MG63 (cell line): ENCODE results near the gene ORC3. TPM values are rescaled to one million over a fixed set of nuclear protein-coding genes. Genes with fewer than 3 reads are reported as not detected.

Experiments used
- total RNA-seq: library from RNA; depleted of rRNA; stranded (reverse); fragments of >200 nt; shearing (Covaris generic); gene quantifications from 2 replicates; pipeline ENCODE4 v1.2.3, GENCODE V29; 2014; ENCODE audit warnings: low replicate concordance; rRNA removed

Gene ORC3
- total RNA-seq, 1 experiment from 2014 or later, result 35.4 TPM

Other genes with a start within 250 kb of the ORC3 start
- gene C6orf163, start 245.3 kb upstream of the ORC3 start, total RNA-seq, result not detected in 2 replicates
- gene CFAP206, start 182.2 kb upstream of the ORC3 start, total RNA-seq, result not detected in 2 replicates
- 10.6 and 14.2 TPM in 2 replicates for gene SLC35A1, start 117.2 kb upstream of the ORC3 start, total RNA-seq
- gene RARS2, start 148 bp upstream of the ORC3 start, total RNA-seq, result 24.0 and 35.2 TPM in 2 replicates
- gene AKIRIN2, start 112.1 kb downstream of the ORC3 start, total RNA-seq, result 11.4 and 19.5 TPM in 2 replicates